Sigmoid colon (tissue), 4 donors: Measurements from ENCODE around the gene FAM25A.
"Not testable (repeated sequence)": the region's sequence is repeated elsewhere in the genome, so short reads cannot be mapped to it uniquely, and the experiment has no call there.

Experiments used
- CTCF ChIP-seq, 4 experiments: fragments of 450-650 bp in 3 of 4; fragments of 200-600 bp in 1 of 4; IDR thresholded peaks; one replicate each; pipeline ENCODE4 v1.5.1; 2016 to 2019; ENCODE audit warnings: antibody characterized with exemption in 4 of 4, mild to moderate bottlenecking in 3 of 4, moderate library complexity in 2 of 4
- POLR2A ChIP-seq, 2 donors: fragments of 450-650 bp; IDR thresholded peaks; one replicate each; pipeline ENCODE4 v1.6.1; 2016; ENCODE audit warnings: antibody characterized with exemption in 2 of 2, mild to moderate bottlenecking in 2 of 2, moderate library complexity in 2 of 2
- POLR2AphosphoS5 ChIP-seq, 4 donors: sonication (generic); formaldehyde crosslinking; IDR thresholded peaks; one replicate each; pipeline ENCODE4 v1.6.1; 2017; ENCODE audit warnings: antibody characterized with exemption in 4 of 4

GRCh38 chr10:87007124-87007523, 13.0 kb upstream of the FAM25A start:
- TF ChIP-seq CTCF, POLR2A, POLR2AphosphoS5 (IDR thresholded peaks at IDR 0.05): not testable (repeated sequence)
